Measurements from ENCODE around the gene PMPCA. TPM values are rescaled to one million over a fixed set of nuclear protein-coding genes. Genes with fewer than 3 reads are reported as not detected.

The PMPCA gene
- total RNA-seq, 4 donors from 2014 or later, result 29.4 to 38.7 (median 33.5) TPM

GRCh38 chr9:136373300-136374182, 36.9 kb upstream of the PMPCA start, which contains the start of gene CARD9:
CARD9 (minus strand) TSS chr9:136373669; CDS start chr9:136372078, 1,591 bp downstream.
- Histone ChIP-seq H3K36me3 (peaks cover under 1 to 18% (median 3%) of the 10 kb centered on the region in 3 donors), H3K9me3 (no peaks in the 10 kb centered on the region), H3K27me3 (no peaks in the 10 kb centered on the region), H3K4me1 (peaks cover 0 to 26% (median 7%) of the 10 kb centered on the region in 3 donors), H3K27ac (peak within 1 kb of the TSS in 3 of 4 donors; percentile 2 to 69 (median 46)), H3K4me3 (peak within 1 kb of the TSS in 3 of 4 donors; percentile 13 to 37 (median 28))
- DNase-seq, result no peak
- WGBS, 2 donors, result 49 to 78% methylated on average over 5 to 11 of the region's 27 CpGs
- TF ChIP-seq POLR2A (IDR thresholded peaks at IDR 0.05), result no peak
- TF ChIP-seq, protein P1, sequence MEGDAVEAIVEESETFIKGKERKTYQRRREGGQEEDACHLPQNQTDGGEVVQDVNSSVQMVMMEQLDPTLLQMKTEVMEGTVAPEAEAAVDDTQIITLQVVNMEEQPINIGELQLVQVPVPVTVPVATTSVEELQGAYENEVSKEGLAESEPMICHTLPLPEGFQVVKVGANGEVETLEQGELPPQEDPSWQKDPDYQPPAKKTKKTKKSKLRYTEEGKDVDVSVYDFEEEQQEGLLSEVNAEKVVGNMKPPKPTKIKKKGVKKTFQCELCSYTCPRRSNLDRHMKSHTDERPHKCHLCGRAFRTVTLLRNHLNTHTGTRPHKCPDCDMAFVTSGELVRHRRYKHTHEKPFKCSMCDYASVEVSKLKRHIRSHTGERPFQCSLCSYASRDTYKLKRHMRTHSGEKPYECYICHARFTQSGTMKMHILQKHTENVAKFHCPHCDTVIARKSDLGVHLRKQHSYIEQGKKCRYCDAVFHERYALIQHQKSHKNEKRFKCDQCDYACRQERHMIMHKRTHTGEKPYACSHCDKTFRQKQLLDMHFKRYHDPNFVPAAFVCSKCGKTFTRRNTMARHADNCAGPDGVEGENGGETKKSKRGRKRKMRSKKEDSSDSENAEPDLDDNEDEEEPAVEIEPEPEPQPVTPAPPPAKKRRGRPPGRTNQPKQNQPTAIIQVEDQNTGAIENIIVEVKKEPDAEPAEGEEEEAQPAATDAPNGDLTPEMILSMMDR (IDR thresholded peaks at IDR 0.05), result no peak
- intact Hi-C loops (cut with DNase I), result no loop called here

DNA sequence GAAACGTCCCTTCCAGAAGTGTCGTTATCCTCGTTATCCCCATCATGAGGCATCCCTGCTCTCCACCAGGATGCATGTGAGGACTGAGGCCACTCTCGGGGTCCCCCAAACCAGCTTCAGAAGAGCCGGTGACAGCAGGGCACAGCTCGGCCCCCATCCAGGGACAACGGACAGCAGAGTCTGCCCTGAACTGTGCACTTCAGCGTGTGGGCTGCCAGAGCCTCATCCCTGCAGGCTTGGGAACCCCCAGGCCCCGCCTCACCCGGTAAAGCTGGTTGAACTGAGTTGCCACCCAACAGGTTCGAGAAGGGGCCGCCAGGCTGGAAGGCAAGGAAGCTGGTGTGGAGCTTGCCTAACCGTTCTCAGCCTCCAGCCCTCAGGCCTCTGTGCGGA, 36.3 kb upstream of the PMPCA start:
- Histone ChIP-seq H3K27me3 (no peaks in the 10 kb centered on the region), H3K4me3 (no peak overlapping the region), H3K9me3 (no peaks in the 10 kb centered on the region), H3K27ac (no peak overlapping the region), H3K36me3 (peaks cover 7 to 24% (median 8%) of the 10 kb centered on the region in 3 donors), H3K4me1 (peaks cover 0 to 26% (median 7%) of the 10 kb centered on the region in 3 donors)
- TF ChIP-seq, protein P1 (IDR thresholded peaks at IDR 0.05), result no peak
- no peak for TF ChIP-seq POLR2A (IDR thresholded peaks at IDR 0.05)
- intact Hi-C loops (cut with DNase I), result no loop called here
- 40 to 67% methylated on average over 1 of the region's 14 CpGs for WGBS, 2 donors
- no peak for DNase-seq

- Histone ChIP-seq H3K27ac (no peak overlapping the region), H3K9me3 (no peaks in the 10 kb centered on the region), H3K4me3 (no peak overlapping the region), H3K36me3 (peaks cover 8 to 33% (median 14%) of the 10 kb centered on the region in 3 donors), H3K27me3 (no peaks in the 10 kb centered on the region), H3K4me1 (peaks cover 0 to 26% (median 7%) of the 10 kb centered on the region in 3 donors)
- 88 to 94% methylated on average over 7 to 10 of the region's 12 CpGs for WGBS, 2 donors
- intact Hi-C loops (cut with DNase I), result no loop called here
- DNase-seq, result no peak
- TF ChIP-seq POLR2A (IDR thresholded peaks at IDR 0.05), result no peak
- TF ChIP-seq, protein P1 (IDR thresholded peaks at IDR 0.05), result no peak
Measured at GRCh38 chr9:136375096-136375495, 35.4 kb upstream of the PMPCA start.

- H3K4me3 ChIP-seq, result no peak overlapping the region
- no peaks in the 10 kb centered on the region for H3K9me3 ChIP-seq
- no peak overlapping the region for H3K27ac ChIP-seq
- no peak for DNase-seq
- WGBS, 2 donors, result 72 to 82% methylated on average over 3 to 5 of the region's 8 CpGs
- no peak for TF ChIP-seq POLR2A (IDR thresholded peaks at IDR 0.05)
- TF ChIP-seq, protein P1 (IDR thresholded peaks at IDR 0.05), result no peak
- H3K4me1 ChIP-seq, result peaks cover 0 to 26% (median 7%) of the 10 kb centered on the region in 3 donors
- intact Hi-C loops (cut with DNase I), result no loop called here
- H3K36me3 ChIP-seq, result peaks cover 9 to 47% (median 14%) of the 10 kb centered on the region in 3 donors
- no peaks in the 10 kb centered on the region for H3K27me3 ChIP-seq
Measured at GRCh38 chr9:136376457-136376856, 34.0 kb upstream of the PMPCA start.

All from esophagus squamous epithelium (tissue), 5 donors.